H9 (cell line): ENCODE data around the gene MAP2K7. TPM values are rescaled to one million over a fixed set of nuclear protein-coding genes. Genes with fewer than 3 reads are reported as not detected.
A peak's percentile ranks its signal among the peaks of the same experiment; 100 is the strongest.

Experiments
- DNase-seq: peaks from one replicate; pipeline ENCODE4 v3.0.0-alpha.2; 2017
- H2AFZ ChIP-seq: one replicate; pipeline ENCODE4 v1.6.1; 2013; ENCODE audit warnings: mild to moderate bottlenecking, low read length, control low read depth, moderate library complexity
- H2AK5ac ChIP-seq: 2 replicates; pipeline ENCODE4 v1.6.1; 2013; ENCODE audit warnings: low read length, control low read depth, mixed read lengths; ENCODE audit not compliant: insufficient read length
- H2BK120ac ChIP-seq: one replicate; pipeline ENCODE4 v1.6.1; 2013; ENCODE audit warnings: low read depth, mild to moderate bottlenecking, low read length, control low read depth, inconsistent platforms; ENCODE audit not compliant: poor library complexity, severe bottlenecking
- H2BK12ac ChIP-seq: 2 replicates; pipeline ENCODE4 v1.6.1; 2013; ENCODE audit warnings: low read length, control low read depth, mixed read lengths, low read depth; ENCODE audit not compliant: insufficient read length
- H2BK15ac ChIP-seq: 2 replicates; pipeline ENCODE4 v1.6.1; 2013; ENCODE audit warnings: low read depth, low read length, control low read depth
- H2BK20ac ChIP-seq: one replicate; pipeline ENCODE4 v1.6.1; 2013; ENCODE audit warnings: low read depth, mild to moderate bottlenecking, low read length, control low read depth, inconsistent platforms; ENCODE audit not compliant: poor library complexity, severe bottlenecking
- H2BK5ac ChIP-seq: 2 replicates; pipeline ENCODE4 v1.6.1; 2013; ENCODE audit warnings: low read length, control low read depth, mixed read lengths; ENCODE audit not compliant: insufficient read length
- H3K14ac ChIP-seq: 2 replicates; pipeline ENCODE4 v1.6.1; 2013; ENCODE audit warnings: low read length, control low read depth; ENCODE audit not compliant: insufficient read depth
- H3K18ac ChIP-seq: 2 replicates; pipeline ENCODE4 v1.6.1; 2013; ENCODE audit warnings: low read depth, mild to moderate bottlenecking, mixed read lengths, low read length, control low read depth; ENCODE audit not compliant: insufficient read length
- H3K23ac ChIP-seq: 2 replicates; pipeline ENCODE4 v1.6.1; 2013; ENCODE audit warnings: low read length, control low read depth, mixed read lengths, low read depth; ENCODE audit not compliant: insufficient read length
- H3K23me2 ChIP-seq: 2 replicates; pipeline ENCODE4 v1.6.1; 2013; ENCODE audit warnings: low read depth, mild to moderate bottlenecking, mixed read lengths, low read length, control low read depth; ENCODE audit not compliant: insufficient read length, poor library complexity, severe bottlenecking
- H3K27ac ChIP-seq: 2 replicates; pipeline ENCODE4 v1.5.1; 2013; ENCODE audit warnings: low read length, control low read depth, mixed read lengths, low read depth; ENCODE audit not compliant: insufficient read length
- H3K27me3 ChIP-seq: 2 replicates; pipeline ENCODE4 v1.6.1; 2013; ENCODE audit warnings: low read length, control low read depth, inconsistent platforms; ENCODE audit not compliant: insufficient read depth
- H3K4ac ChIP-seq: 2 replicates; pipeline ENCODE4 v1.6.1; 2013; ENCODE audit warnings: low read depth, mild to moderate bottlenecking, control low read depth, inconsistent platforms, low read length, moderate library complexity
- H3K4me1 ChIP-seq: 2 replicates; pipeline ENCODE4 v1.6.1; 2013; ENCODE audit warnings: low read length, control low read depth, inconsistent platforms; ENCODE audit not compliant: insufficient read depth
- H3K4me2 ChIP-seq: 2 replicates; pipeline ENCODE4 v1.6.1; 2013; ENCODE audit warnings: low read length, control low read depth, mixed read lengths; ENCODE audit not compliant: insufficient read length, insufficient read depth
- H3K56ac ChIP-seq: 2 replicates; pipeline ENCODE4 v1.6.1; 2013; ENCODE audit warnings: low read depth, mild to moderate bottlenecking, mixed read lengths, low read length, control low read depth; ENCODE audit not compliant: insufficient read length
- H3K79me1 ChIP-seq: 2 replicates; pipeline ENCODE4 v1.6.1; 2013; ENCODE audit warnings: low read depth, mild to moderate bottlenecking, moderate library complexity, low read length, control low read depth, inconsistent platforms; ENCODE audit not compliant: insufficient read depth, poor library complexity, severe bottlenecking
- H3K79me2 ChIP-seq: 2 replicates; pipeline ENCODE4 v1.6.1; 2013; ENCODE audit warnings: low read length, control low read depth, inconsistent platforms; ENCODE audit not compliant: insufficient read depth
- H3K9ac ChIP-seq: 2 replicates; pipeline ENCODE4 v1.6.1; 2013; ENCODE audit warnings: low read length, control low read depth, mixed read lengths; ENCODE audit not compliant: insufficient read length; ENCODE audit errors: extremely low read depth
- H3K9me3 ChIP-seq: one replicate; pipeline ENCODE4 v1.6.1; 2013; ENCODE audit warnings: low read depth, low read length, inconsistent platforms; ENCODE audit not compliant: control insufficient read depth
- H3T11ph ChIP-seq: one replicate; pipeline ENCODE4 v1.6.1; 2013; ENCODE audit warnings: mild to moderate bottlenecking, low read length, control low read depth, inconsistent platforms
- H4K20me1 ChIP-seq: one replicate; pipeline ENCODE4 v1.6.1; 2013; ENCODE audit not compliant: control insufficient read depth, insufficient read length, insufficient read depth
- H4K5ac ChIP-seq: 2 replicates; pipeline ENCODE4 v1.6.1; 2013; ENCODE audit warnings: low read depth, mild to moderate bottlenecking, mixed read lengths, low read length, control low read depth; ENCODE audit not compliant: insufficient read length
- H4K8ac ChIP-seq: replicated peaks from 2 replicates; pipeline ENCODE4 v1.6.1; 2013; ENCODE audit warnings: low read length, control low read depth, mixed read lengths, low read depth; ENCODE audit not compliant: insufficient read length
- H4K91ac ChIP-seq: 2 replicates; pipeline ENCODE4 v1.6.1; 2013; ENCODE audit warnings: low read depth, mild to moderate bottlenecking, moderate library complexity, mixed read lengths, low read length, control low read depth; ENCODE audit not compliant: insufficient read length
- H3K27ac Mint-ChIP-seq, 3 experiments: 2 replicates in 2 of 3; 3 replicates in 1 of 3; pipeline ENCODE4 v1.8.0; 2020 to 2021; ENCODE audit warnings: mixed read lengths in 3 of 3, mild to moderate bottlenecking in 1 of 3, moderate library complexity in 1 of 3
- H3K27me3 Mint-ChIP-seq: 2 replicates; pipeline ENCODE4 v1.8.0; 2021; ENCODE audit warnings: low read depth, mild to moderate bottlenecking, moderate library complexity, mixed read lengths
- H3K36me3 Mint-ChIP-seq, 3 experiments: 2 replicates in 2 of 3; 3 replicates in 1 of 3; pipeline ENCODE4 v1.8.0; 2020 to 2021; ENCODE audit warnings: low read depth in 3 of 3, mixed read lengths in 3 of 3; ENCODE audit not compliant: insufficient read depth in 1 of 3
- H3K4me1 Mint-ChIP-seq, 2 experiments: 2 replicates each; pipeline ENCODE4 v1.8.0; 2020; ENCODE audit warnings: mixed read lengths in 2 of 2
- H3K4me3 Mint-ChIP-seq, 2 experiments: 2 replicates in 1 of 2; 3 replicates in 1 of 2; pipeline ENCODE4 v1.8.0; 2020 to 2021; ENCODE audit warnings: mild to moderate bottlenecking in 2 of 2, mixed read lengths in 2 of 2, moderate library complexity in 1 of 2
- H3K9me3 Mint-ChIP-seq, 2 experiments: 2 replicates in 1 of 2; 3 replicates in 1 of 2; pipeline ENCODE4 v1.8.0; 2020; ENCODE audit warnings: mild to moderate bottlenecking in 2 of 2, mixed read lengths in 2 of 2, moderate library complexity in 1 of 2
- WGBS: extraction: QIAGEN DNeasy Blood & Tissue Kit; methylation state at CpG from one replicate; pipeline ENCODE4 v1.1.7; 2013; ENCODE audit warnings: missing lambda C conversion rate, low lambda C conversion rate, mixed read lengths; ENCODE audit not compliant: insufficient read length; ENCODE audit errors: extremely low coverage; 5-methylcytosine and 5-hydroxymethylcytosine counted together
- total RNA-seq: library from RNA; stranded (reverse); gene quantifications from 2 replicates; pipeline ENCODE4 v1.2.1, GENCODE V29; 2021
- TF ChIP-seq, protein P1 (sequence below): fragments of 200-600 bp; sonication (generic); conservative IDR thresholded peaks from 3 replicates; pipeline ENCODE4 v1.8.0; 2021; ENCODE audit warnings: antibody characterized with exemption, mild to moderate bottlenecking

MAP2K7 gene
- total RNA-seq, 1 experiment from 2014 or later = 48.1 TPM

DNA sequence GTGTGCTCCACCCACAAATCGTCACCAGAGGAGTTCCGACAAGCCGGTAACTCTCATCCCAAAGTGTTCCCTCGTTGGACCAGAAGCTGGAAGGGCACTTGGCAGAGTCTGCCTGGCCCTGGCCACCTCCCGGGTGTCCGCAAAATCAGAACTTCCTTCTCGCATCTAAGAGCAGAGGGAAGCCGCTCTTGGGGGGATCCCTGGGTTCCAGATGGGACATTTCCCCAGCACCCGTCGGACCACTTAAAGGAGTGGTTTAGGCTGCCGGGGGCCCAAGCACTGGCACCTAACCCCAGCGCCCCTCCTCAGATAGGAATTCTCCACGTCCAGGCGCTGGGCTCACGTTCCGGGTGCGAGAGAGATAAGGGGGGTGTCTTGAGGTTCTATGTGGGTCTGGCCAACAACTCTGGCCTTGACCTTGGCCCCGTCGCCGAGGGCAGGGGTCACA lies 857 bp upstream of the MAP2K7 start:
- H2AK5ac ChIP-seq = no peak overlapping the region
- peak overlapping the region; percentile 1 for H3K9ac ChIP-seq
- H4K5ac ChIP-seq = no peak overlapping the region
- H3K27me3 Mint-ChIP-seq = peaks cover 3% of the 10 kb centered on the region; the same call in 1 of the 2 replicates
- no peak overlapping the region for H3K18ac ChIP-seq
- peaks cover 15 to 24% of the 10 kb centered on the region in 2 experiments for H3K4me1 Mint-ChIP-seq
- no peaks in the 10 kb centered on the region for H3K79me1 ChIP-seq
- no peak overlapping the region for H3K14ac ChIP-seq
- H2BK20ac ChIP-seq = no peak overlapping the region
- TF ChIP-seq, protein P1, sequence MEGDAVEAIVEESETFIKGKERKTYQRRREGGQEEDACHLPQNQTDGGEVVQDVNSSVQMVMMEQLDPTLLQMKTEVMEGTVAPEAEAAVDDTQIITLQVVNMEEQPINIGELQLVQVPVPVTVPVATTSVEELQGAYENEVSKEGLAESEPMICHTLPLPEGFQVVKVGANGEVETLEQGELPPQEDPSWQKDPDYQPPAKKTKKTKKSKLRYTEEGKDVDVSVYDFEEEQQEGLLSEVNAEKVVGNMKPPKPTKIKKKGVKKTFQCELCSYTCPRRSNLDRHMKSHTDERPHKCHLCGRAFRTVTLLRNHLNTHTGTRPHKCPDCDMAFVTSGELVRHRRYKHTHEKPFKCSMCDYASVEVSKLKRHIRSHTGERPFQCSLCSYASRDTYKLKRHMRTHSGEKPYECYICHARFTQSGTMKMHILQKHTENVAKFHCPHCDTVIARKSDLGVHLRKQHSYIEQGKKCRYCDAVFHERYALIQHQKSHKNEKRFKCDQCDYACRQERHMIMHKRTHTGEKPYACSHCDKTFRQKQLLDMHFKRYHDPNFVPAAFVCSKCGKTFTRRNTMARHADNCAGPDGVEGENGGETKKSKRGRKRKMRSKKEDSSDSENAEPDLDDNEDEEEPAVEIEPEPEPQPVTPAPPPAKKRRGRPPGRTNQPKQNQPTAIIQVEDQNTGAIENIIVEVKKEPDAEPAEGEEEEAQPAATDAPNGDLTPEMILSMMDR = no peak
- no peaks in the 10 kb centered on the region; a peak in 3 of 5 replicates for H3K9me3 Mint-ChIP-seq
- no peak overlapping the region for H3K4ac ChIP-seq
- peaks cover 6% of the 10 kb centered on the region; the same call in 1 of the 2 replicates for H3K79me2 ChIP-seq
- no peaks in the 10 kb centered on the region for H3K9me3 ChIP-seq
- H3K4me1 ChIP-seq = 0 out of 2 replicates have a peak, but pooled peaks cover 4% of the 10 kb centered on the region
- H4K91ac ChIP-seq = no peak overlapping the region
- no peak for DNase-seq
- H3K23ac ChIP-seq = no peak overlapping the region
- no peak overlapping the region for H3T11ph ChIP-seq
- no peak overlapping the region for H3K27ac ChIP-seq
- H4K20me1 ChIP-seq = no peaks in the 10 kb centered on the region
- H3K23me2 ChIP-seq = peaks cover 19% of the 10 kb centered on the region
- no CpG with 5 or more reads among the region's 20 CpGs for WGBS
- H2BK15ac ChIP-seq = no peak overlapping the region
- H2BK5ac ChIP-seq = no peak overlapping the region
- peak overlapping the region; percentile 92 to 96 (median 95); a peak in 6 of 7 replicates for H3K27ac Mint-ChIP-seq
- H3K4me3 Mint-ChIP-seq = peak overlapping the region; percentile 83 to 90
- H2BK120ac ChIP-seq = no peak overlapping the region
- H3K36me3 Mint-ChIP-seq = peaks cover 13 to 29% (median 20%) of the 10 kb centered on the region in 3 experiments
- no peak overlapping the region for H3K56ac ChIP-seq
- H3K27me3 ChIP-seq = no peaks in the 10 kb centered on the region
- no peak overlapping the region for H4K8ac ChIP-seq
- H3K4me2 ChIP-seq = peak overlapping the region; percentile 56
- no peak overlapping the region for H2BK12ac ChIP-seq
- H2AFZ ChIP-seq = no peak overlapping the region
